ENCODE measurements around the gene FTO.

FTO gene

DNA sequence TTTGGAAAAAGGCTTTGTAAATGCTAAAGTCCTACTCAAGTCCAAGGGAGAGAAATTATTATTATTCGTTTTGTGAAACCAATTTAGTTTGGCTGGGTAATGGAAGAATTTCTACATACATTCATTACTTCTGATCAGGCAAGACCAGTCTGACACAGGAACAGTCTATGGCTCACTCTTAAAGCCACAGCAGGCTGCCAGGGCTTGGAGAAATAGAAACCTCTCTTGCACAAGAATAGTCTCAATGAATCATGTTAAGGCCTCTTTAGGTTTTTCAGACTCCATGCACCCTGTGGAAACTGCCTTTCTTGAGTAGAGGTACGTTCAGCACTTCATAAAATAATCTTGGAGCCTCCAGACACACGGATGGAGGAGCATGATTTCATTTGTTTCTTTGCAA is 414.9 kb downstream of the FTO start:
- TF ChIP-seq, protein P1, sequence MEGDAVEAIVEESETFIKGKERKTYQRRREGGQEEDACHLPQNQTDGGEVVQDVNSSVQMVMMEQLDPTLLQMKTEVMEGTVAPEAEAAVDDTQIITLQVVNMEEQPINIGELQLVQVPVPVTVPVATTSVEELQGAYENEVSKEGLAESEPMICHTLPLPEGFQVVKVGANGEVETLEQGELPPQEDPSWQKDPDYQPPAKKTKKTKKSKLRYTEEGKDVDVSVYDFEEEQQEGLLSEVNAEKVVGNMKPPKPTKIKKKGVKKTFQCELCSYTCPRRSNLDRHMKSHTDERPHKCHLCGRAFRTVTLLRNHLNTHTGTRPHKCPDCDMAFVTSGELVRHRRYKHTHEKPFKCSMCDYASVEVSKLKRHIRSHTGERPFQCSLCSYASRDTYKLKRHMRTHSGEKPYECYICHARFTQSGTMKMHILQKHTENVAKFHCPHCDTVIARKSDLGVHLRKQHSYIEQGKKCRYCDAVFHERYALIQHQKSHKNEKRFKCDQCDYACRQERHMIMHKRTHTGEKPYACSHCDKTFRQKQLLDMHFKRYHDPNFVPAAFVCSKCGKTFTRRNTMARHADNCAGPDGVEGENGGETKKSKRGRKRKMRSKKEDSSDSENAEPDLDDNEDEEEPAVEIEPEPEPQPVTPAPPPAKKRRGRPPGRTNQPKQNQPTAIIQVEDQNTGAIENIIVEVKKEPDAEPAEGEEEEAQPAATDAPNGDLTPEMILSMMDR (IDR thresholded peaks at IDR 0.05; ENCODE audit: low read depth, low read length, missing control alignments), result no peak
- no peak for DNase-seq (ENCODE audit: extremely low read depth, low read depth)
- H3K4me3 ChIP-seq (replicated peaks; ENCODE audit: low read depth, low read length), result no peak overlapping the region

DNA sequence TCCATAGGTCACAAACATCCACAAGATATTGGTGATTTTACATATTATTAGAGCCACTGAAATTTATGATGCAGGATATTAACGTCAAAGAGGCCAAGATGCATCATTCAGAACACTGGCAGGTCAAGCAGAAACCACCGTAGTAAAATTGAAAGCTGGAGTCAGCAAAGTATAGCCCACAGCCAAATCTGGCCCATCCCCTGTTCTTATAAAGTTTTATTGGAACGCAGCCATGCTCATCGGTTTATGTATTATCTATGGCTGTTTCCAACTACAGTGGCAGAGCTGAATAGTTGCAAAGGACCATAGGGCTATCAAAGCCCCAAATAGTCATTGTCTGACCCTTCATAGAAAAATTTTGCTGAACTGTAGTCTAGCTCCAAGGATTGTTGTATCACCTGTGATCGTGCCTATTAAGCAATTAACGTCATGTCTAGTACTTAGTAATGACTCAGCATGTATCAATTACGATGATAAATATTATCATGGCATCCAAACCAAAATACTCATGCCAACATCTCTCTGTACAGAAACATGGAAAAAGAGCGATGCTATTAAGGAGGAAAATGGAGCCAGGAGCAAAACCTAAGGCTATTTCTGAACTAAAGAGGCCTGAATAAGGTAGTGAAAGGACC is 417.0 kb downstream of the FTO start:
- no peak for DNase-seq (ENCODE audit: extremely low read depth, low read depth)
- no peak overlapping the region for H3K4me3 ChIP-seq (replicated peaks; ENCODE audit: low read depth, low read length)
- TF ChIP-seq, protein P1 (IDR thresholded peaks at IDR 0.05; ENCODE audit: low read depth, low read length, missing control alignments), result no peak

DNA sequence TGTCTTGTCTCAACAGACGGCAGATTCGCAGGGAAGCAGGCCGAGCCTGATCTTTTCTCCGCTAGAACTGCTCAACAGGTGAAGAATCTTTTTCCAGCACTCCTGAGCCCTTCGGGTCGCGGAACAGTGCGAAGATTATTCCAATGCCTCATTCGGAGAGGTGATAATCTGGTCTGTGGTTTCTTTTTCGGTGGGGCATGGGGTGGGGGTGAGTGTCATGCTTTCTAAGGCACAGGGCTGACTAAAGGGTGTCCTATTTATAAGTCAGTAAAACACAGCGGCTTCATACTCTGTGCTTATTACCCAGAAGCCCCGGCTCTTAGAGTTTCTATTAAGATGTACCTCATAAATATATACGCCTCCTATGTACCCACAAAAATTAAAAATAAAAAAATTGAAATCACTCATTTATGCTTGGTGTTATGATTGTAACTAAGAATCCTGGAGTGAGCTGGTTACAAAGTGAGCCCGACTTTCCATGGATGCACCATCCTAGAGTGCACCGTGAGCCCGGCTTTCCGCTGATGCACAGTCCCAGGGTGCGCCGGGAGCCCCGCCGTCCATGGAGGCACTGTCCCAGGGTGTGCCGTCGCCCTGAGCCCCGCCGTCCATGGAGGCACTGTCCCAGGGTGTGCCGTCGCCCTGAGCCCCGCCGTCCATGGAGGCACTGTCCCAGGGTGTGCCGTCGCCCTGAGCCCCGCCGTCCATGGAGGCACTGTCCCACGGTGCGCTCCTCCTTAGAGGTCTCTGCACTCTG is 417.8 kb downstream of the FTO start:
- DNase-seq (ENCODE audit: extremely low read depth, low read depth), result no peak
- H3K4me3 ChIP-seq (replicated peaks; ENCODE audit: low read depth, low read length), result no peak overlapping the region
- TF ChIP-seq, protein P1 (IDR thresholded peaks at IDR 0.05; ENCODE audit: low read depth, low read length, missing control alignments), result no peak

DNA sequence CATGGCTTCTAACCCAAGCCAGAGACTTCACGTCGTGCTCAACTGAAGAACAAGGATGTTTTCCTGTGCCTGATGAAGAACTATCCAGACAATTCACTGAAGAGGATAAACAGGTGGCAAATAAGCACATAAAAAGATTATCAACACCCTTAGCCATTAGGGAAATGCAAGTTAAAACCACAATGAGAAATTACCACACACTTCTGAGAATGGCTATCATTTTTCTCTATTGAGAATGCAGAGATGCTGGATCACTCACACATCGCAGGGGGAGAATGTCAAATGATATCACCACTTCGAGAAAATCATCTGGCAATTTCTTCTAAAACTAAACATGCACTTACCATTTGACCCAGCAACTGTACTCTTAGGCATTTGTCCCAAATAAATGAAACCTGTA is 419.8 kb downstream of the FTO start:
- TF ChIP-seq, protein P1 (IDR thresholded peaks at IDR 0.05; ENCODE audit: low read depth, low read length, missing control alignments), result no peak
- H3K4me3 ChIP-seq (replicated peaks; ENCODE audit: low read depth, low read length), result no peak overlapping the region
- DNase-seq (ENCODE audit: extremely low read depth, low read depth), result no peak

DNA sequence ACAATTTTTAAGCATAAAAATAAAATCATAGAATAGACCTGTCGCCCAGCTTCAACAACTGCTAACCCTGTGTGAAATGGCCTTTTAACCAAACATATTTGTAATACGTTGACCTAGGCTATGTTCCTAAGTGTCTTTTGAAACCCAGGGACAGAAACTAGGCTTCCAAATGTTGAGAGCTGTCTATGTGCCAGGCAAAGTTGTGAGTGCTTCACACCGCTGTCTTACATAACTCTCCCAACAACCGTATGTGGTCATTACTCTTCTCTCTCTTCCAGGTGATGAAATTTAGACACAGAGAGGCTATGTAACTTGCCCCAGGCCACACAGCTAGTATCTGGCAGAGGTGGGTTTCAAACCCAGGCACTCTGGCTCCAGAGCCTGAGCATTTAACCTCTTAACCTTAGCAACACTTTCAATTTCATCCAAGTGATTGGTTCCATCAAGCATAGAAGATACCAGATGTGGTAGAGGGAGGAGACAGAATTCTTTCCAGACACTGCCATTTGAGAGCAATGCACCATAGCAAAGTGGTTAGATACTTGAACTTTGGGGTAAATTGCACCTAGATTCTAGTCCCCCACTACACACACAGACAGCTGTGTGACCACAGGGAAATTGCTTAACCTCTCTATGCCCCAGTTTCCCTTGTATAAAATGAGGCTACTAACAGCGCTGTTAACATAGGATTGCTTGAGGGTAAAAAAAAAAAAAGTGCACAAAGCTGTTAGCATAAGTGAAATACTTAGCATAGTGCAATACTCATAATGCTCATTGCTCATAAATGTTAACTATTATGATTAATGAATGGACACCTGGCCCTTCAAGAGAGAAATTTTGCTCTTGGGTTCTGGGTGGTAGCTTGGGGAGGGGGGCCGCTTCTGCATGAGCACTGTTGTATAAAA is 422.0 kb downstream of the FTO start:
- TF ChIP-seq, protein P1 (IDR thresholded peaks at IDR 0.05; ENCODE audit: low read depth, low read length, missing control alignments), result no peak
- H3K4me3 ChIP-seq (replicated peaks; ENCODE audit: low read depth, low read length), result no peak overlapping the region
- no peak for DNase-seq (ENCODE audit: extremely low read depth, low read depth)

DNA sequence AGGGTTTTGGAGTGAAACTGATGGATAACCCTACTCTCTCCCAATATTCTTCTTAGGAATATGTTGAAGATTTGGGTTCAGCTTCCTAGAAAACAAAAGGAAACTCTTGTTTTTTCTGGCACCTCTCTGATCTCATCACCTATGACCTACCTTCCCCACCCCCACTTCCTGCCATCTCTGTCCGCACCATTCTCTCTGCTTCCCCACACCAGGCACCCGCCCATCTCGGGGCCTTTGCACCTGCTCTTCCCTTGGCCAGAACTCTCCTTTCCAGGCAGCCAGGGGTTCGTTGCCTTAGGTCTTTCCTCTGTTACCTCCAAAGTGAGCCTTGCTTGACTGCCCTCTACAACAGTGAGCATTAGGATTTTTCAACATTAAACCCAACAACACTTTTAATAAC is 423.0 kb downstream of the FTO start:
- TF ChIP-seq, protein P1 (IDR thresholded peaks at IDR 0.05; ENCODE audit: low read depth, low read length, missing control alignments), result no peak
- DNase-seq (ENCODE audit: extremely low read depth, low read depth), result no peak

More for the DNA sequence above, 423.0 kb downstream of the FTO start:
- no peak overlapping the region for H3K4me3 ChIP-seq (replicated peaks; ENCODE audit: low read depth, low read length)

All from HFF-Myc (cell line).